Measurements from ENCODE around the gene WBP1L.

WBP1L gene

GRCh38 chr10:102856758-102857424, 113.1 kb downstream of the WBP1L start:
- TF ChIP-seq CTCF (IDR thresholded peaks at IDR 0.05; ENCODE audit: low read depth, low read length): no peak
- H3K4me3 ChIP-seq (replicated peaks in 1 of 2; ENCODE audit: low read depth in 2 of 2, low read length in 2 of 2): no peak overlapping the region
- no peak for DNase-seq (ENCODE audit: low read depth in 2 of 2)

GRCh38 chr10:102859911-102860310, 116.2 kb downstream of the WBP1L start:
- no peak for TF ChIP-seq CTCF (IDR thresholded peaks at IDR 0.05; ENCODE audit: low read depth, low read length)
- no peak overlapping the region for H3K4me3 ChIP-seq (replicated peaks in 1 of 2; ENCODE audit: low read depth in 2 of 2, low read length in 2 of 2)
- no peak for DNase-seq (ENCODE audit: low read depth in 2 of 2)

GRCh38 chr10:102863660-102864059, 119.9 kb downstream of the WBP1L start:
- no peak for DNase-seq (ENCODE audit: low read depth in 2 of 2)
- no peak overlapping the region for H3K4me3 ChIP-seq (replicated peaks in 1 of 2; ENCODE audit: low read depth in 2 of 2, low read length in 2 of 2)
- TF ChIP-seq CTCF (IDR thresholded peaks at IDR 0.05; ENCODE audit: low read depth, low read length): no peak

GRCh38 chr10:102865620-102866019, 121.9 kb downstream of the WBP1L start:
- no peak for TF ChIP-seq CTCF (IDR thresholded peaks at IDR 0.05; ENCODE audit: low read depth, low read length)
- H3K4me3 ChIP-seq (replicated peaks in 1 of 2; ENCODE audit: low read depth in 2 of 2, low read length in 2 of 2): no peak overlapping the region
- no peak for DNase-seq (ENCODE audit: low read depth in 2 of 2)
